HepG2 (cell line): Measurements from ENCODE around the gene RNF113A. TPM values are rescaled to one million over a fixed set of nuclear protein-coding genes. Genes with fewer than 3 reads are reported as not detected.

Experiments used
- AFF4 ChIP-seq: sonication (generic); formaldehyde crosslinking; IDR thresholded peaks from 2 replicates; pipeline ENCODE4 v1.4.0; 2020; ENCODE audit warnings: missing genetic modification reagents
- HMGXB4 ChIP-seq, 2 experiments: sonication (generic) in 1 of 2; formaldehyde crosslinking in 1 of 2; IDR thresholded peaks; 2 replicates each; pipeline versions ENCODE4 v1.4.0 to v1.6.1; 2018 to 2020; ENCODE audit warnings: missing genetic modification reagents in 2 of 2, borderline replicate concordance in 1 of 2, low read depth in 1 of 2, mild to moderate bottlenecking in 1 of 2, missing biosample characterization in 1 of 2
- MXD3 ChIP-seq: IDR thresholded peaks from 2 replicates; pipeline ENCODE4 v1.6.1; 2016; ENCODE audit warnings: mild to moderate bottlenecking, missing biosample characterization, missing genetic modification reagents
- MXI1 ChIP-seq: IDR thresholded peaks from 3 replicates; pipeline ENCODE4 v1.6.1; 2012; ENCODE audit warnings: low read depth, low read length, inconsistent platforms, borderline replicate concordance
- POGZ ChIP-seq: sonication (generic); formaldehyde crosslinking; IDR thresholded peaks from 2 replicates; pipeline ENCODE4 v1.4.0; 2020; ENCODE audit warnings: mild to moderate bottlenecking, missing genetic modification reagents
- SALL1 ChIP-seq: sonication (generic); formaldehyde crosslinking; IDR thresholded peaks from 2 replicates; pipeline ENCODE4 v1.8.0; 2022; ENCODE audit warnings: mild to moderate bottlenecking, missing genetic modification reagents
- SRSF4 ChIP-seq: fragments of 200-400 bp; formaldehyde crosslinking; IDR thresholded peaks from one replicate; pipeline ENCODE4 v1.6.1; 2018; ENCODE audit warnings: mild to moderate bottlenecking, low read depth, low read length, moderate library complexity; ENCODE audit not compliant: poor library complexity, severe bottlenecking
- TAF1 ChIP-seq: sonication (generic); formaldehyde crosslinking; IDR thresholded peaks from 2 replicates; pipeline ENCODE4 v1.4.0; 2020; ENCODE audit warnings: missing genetic modification reagents
- TOE1 ChIP-seq: sonication (generic); formaldehyde crosslinking; IDR thresholded peaks from 2 replicates; pipeline ENCODE4 v1.4.0; 2020; ENCODE audit warnings: mild to moderate bottlenecking, missing genetic modification reagents
- WIZ ChIP-seq: sonication (generic); formaldehyde crosslinking; IDR thresholded peaks from 2 replicates; pipeline ENCODE4 v1.5.1; 2020; ENCODE audit warnings: mild to moderate bottlenecking, missing genetic modification reagents
- ZBTB7B ChIP-seq: sonication (generic); formaldehyde crosslinking; IDR thresholded peaks from 2 replicates; pipeline ENCODE4 v1.4.0; 2020; ENCODE audit warnings: missing genetic modification reagents
- ZNF138 ChIP-seq: sonication (generic); formaldehyde crosslinking; IDR thresholded peaks from 2 replicates; pipeline ENCODE4 v1.5.0; 2020; ENCODE audit warnings: mild to moderate bottlenecking, low read depth, missing genetic modification reagents
- ZNF317 ChIP-seq: sonication (generic); formaldehyde crosslinking; IDR thresholded peaks from 2 replicates; pipeline ENCODE4 v1.5.0; 2020; ENCODE audit warnings: mild to moderate bottlenecking, missing genetic modification reagents
- ZNF567 ChIP-seq: sonication (generic); formaldehyde crosslinking; IDR thresholded peaks from 2 replicates; pipeline ENCODE4 v1.8.1; 2023; ENCODE audit warnings: mild to moderate bottlenecking, missing genetic modification reagents, borderline replicate concordance
- ZNF792 ChIP-seq: IDR thresholded peaks from 2 replicates; pipeline ENCODE4 v1.6.1; 2016
- polyA plus RNA-seq, 8 experiments: library from polyadenylated mRNA; depleted of rRNA in 3 of 8; stranded (reverse) in 7 of 8; unstranded in 1 of 8; fragments of >200 nt; fragmentation: Illumina TruSeq in 4 of 8; extraction: Trizol in 4 of 8; gene quantifications; 2 replicates each; pipeline versions ENCODE4 v1.2.1 to v1.2.3, GENCODE V29; 2011 to 2016; ENCODE audit warnings: low read depth in 4 of 8, missing spikeins in 1 of 8, mixed read lengths in 1 of 8; ENCODE audit not compliant: insufficient read depth in 1 of 8
- total RNA-seq, 5 experiments: library from RNA; depleted of rRNA; stranded (reverse); fragments of >200 nt; fragmentation: Illumina TruSeq; extraction: Trizol; gene quantifications; 2 replicates each; pipeline ENCODE4 v1.2.3, GENCODE V29; 2016; ENCODE audit warnings: low read depth in 1 of 5
- TF ChIP-seq, protein P1 (sequence below): IDR thresholded peaks from 2 replicates; pipeline ENCODE4 v1.6.1; 2016; ENCODE audit warnings: missing compliant biosample characterization, missing genetic modification reagents, borderline replicate concordance
- TF ChIP-seq, protein P2 (sequence below): sonication (generic); formaldehyde crosslinking; IDR thresholded peaks from 2 replicates; pipeline ENCODE4 v1.4.0; 2020; ENCODE audit warnings: missing genetic modification reagents
- TF ChIP-seq, protein P3 (sequence below): sonication (generic); formaldehyde crosslinking; IDR thresholded peaks from 2 replicates; pipeline ENCODE4 v1.4.0; 2020; ENCODE audit warnings: missing genetic modification reagents

Gene RNF113A
- total and polyA plus RNA-seq, 2 of the 13 experiments (the other 11 are each of a cell fraction or from before 2014, with no cell fraction given) = 14.0 to 15.4 TPM

- TF ChIP-seq ZNF567 (no peak), ZNF138 (no peak), HMGXB4 (CRISPR knock-in tag; IDR thresholded peaks at IDR 0.05; ENCODE audit: borderline replicate concordance in 1 of 2, low read depth in 1 of 2) (peak; percentile 17 to 81; a peak in 2 of 4 replicates), SALL1 (peak; percentile 69), MXI1 (no peak; the same call in 2 of the 3 replicates), WIZ (CRISPR knock-in tag) (no peak), SRSF4 (no peak), POGZ (CRISPR knock-in tag) (peak; percentile 54), MXD3 (CRISPR knock-in tag) (no peak), TOE1 (no peak), ZNF317 (CRISPR knock-in tag) (0 out of 2 replicates have a peak, but pooled peaks have one; percentile 11), ZNF792 (no peak), TAF1 (peak; percentile 82), AFF4 (CRISPR knock-in tag) (no peak), ZBTB7B (no peak)
- TF ChIP-seq, protein P1, sequence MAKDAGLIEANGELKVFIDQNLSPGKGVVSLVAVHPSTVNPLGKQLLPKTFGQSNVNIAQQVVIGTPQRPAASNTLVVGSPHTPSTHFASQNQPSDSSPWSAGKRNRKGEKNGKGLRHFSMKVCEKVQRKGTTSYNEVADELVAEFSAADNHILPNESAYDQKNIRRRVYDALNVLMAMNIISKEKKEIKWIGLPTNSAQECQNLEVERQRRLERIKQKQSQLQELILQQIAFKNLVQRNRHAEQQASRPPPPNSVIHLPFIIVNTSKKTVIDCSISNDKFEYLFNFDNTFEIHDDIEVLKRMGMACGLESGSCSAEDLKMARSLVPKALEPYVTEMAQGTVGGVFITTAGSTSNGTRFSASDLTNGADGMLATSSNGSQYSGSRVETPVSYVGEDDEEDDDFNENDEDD (CRISPR knock-in tag) = peak; percentile 62; the same call in 1 of the 2 replicates
- TF ChIP-seq, protein P2, sequence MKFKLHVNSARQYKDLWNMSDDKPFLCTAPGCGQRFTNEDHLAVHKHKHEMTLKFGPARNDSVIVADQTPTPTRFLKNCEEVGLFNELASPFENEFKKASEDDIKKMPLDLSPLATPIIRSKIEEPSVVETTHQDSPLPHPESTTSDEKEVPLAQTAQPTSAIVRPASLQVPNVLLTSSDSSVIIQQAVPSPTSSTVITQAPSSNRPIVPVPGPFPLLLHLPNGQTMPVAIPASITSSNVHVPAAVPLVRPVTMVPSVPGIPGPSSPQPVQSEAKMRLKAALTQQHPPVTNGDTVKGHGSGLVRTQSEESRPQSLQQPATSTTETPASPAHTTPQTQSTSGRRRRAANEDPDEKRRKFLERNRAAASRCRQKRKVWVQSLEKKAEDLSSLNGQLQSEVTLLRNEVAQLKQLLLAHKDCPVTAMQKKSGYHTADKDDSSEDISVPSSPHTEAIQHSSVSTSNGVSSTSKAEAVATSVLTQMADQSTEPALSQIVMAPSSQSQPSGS (CRISPR knock-in tag) = no peak
- TF ChIP-seq, protein P3, sequence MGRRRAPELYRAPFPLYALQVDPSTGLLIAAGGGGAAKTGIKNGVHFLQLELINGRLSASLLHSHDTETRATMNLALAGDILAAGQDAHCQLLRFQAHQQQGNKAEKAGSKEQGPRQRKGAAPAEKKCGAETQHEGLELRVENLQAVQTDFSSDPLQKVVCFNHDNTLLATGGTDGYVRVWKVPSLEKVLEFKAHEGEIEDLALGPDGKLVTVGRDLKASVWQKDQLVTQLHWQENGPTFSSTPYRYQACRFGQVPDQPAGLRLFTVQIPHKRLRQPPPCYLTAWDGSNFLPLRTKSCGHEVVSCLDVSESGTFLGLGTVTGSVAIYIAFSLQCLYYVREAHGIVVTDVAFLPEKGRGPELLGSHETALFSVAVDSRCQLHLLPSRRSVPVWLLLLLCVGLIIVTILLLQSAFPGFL (CRISPR knock-in tag) = no peak
Measured at GRCh38 chrX:119871599-119872395, at the start of gene RNF113A, which contains the start of gene NDUFA1 (continued).
